HUDEP-2 (cell line): ENCODE measurements around the gene KCNE2.
"Not testable (repeated sequence)": the region's sequence is repeated elsewhere in the genome, so short reads cannot be mapped to it uniquely, and the experiment has no call there.

ENCODE experiments used
- DNase-seq, 76 experiments: peaks; one replicate each; lab custom pipeline; 2025; ENCODE audit not compliant: unreplicated experiment in 76 of 76; lab: John Stamatoyannopoulos, UW

The KCNE2 gene

GRCh38 chr21:34352556-34352955 is 11.2 kb upstream of the KCNE2 start:
- no peak for DNase-seq

GRCh38 chr21:34353182-34353581 is 10.6 kb upstream of the KCNE2 start:
- DNase-seq: no peak

GRCh38 chr21:34354836-34355235 is 9.0 kb upstream of the KCNE2 start:
- no peak for DNase-seq

- no peak for DNase-seq
Measured at GRCh38 chr21:34355570-34355969, 8.2 kb upstream of the KCNE2 start.

GRCh38 chr21:34357889-34358288 is 5.9 kb upstream of the KCNE2 start:
- DNase-seq: no peak

- DNase-seq: no peak
Measured at GRCh38 chr21:34358866-34359265, 4.9 kb upstream of the KCNE2 start.

- no peak for DNase-seq
Measured at GRCh38 chr21:34360488-34361241, 3.1 kb upstream of the KCNE2 start.

- DNase-seq: no peak
Measured at GRCh38 chr21:34362136-34362444, 1.7 kb upstream of the KCNE2 start.

GRCh38 chr21:34362670-34363069 is 1.1 kb upstream of the KCNE2 start:
- DNase-seq: no peak

- no peak for DNase-seq
Measured at GRCh38 chr21:34364921-34365320, 1.1 kb downstream of the KCNE2 start.

GRCh38 chr21:34365809-34366208 is 2.0 kb downstream of the KCNE2 start:
- no peak for DNase-seq

- peak in 32 of 76 experiments; percentile 1 to 60 (median 22) for DNase-seq
Measured at GRCh38 chr21:34367320-34367935, 3.6 kb downstream of the KCNE2 start.

GRCh38 chr21:34369741-34370140 is 5.9 kb downstream of the KCNE2 start:
- DNase-seq: no peak

- no peak for DNase-seq
Measured at GRCh38 chr21:34372321-34372720, 8.5 kb downstream of the KCNE2 start.

- DNase-seq: not testable (repeated sequence)
Measured at GRCh38 chr21:34374462-34374861, 10.7 kb downstream of the KCNE2 start.

GRCh38 chr21:34374940-34375618 is 11.3 kb downstream of the KCNE2 start, which contains the start of gene SMIM11:
Gene SMIM11 (plus strand): TSS chr21:34375507. CDS start chr21:34379505, 3,998 bp downstream.
- not testable (repeated sequence) for DNase-seq

- not testable (repeated sequence) for DNase-seq
Measured at GRCh38 chr21:34375619-34375972, 11.8 kb downstream of the KCNE2 start.

- not testable (repeated sequence) for DNase-seq
Measured at GRCh38 chr21:34383138-34383537, 19.3 kb downstream of the KCNE2 start.

- not testable (repeated sequence) for DNase-seq
Measured at GRCh38 chr21:34383724-34384415, 20.1 kb downstream of the KCNE2 start.

- DNase-seq: not testable (repeated sequence)
Measured at GRCh38 chr21:34400522-34400921, 36.7 kb downstream of the KCNE2 start.

- DNase-seq: not testable (repeated sequence)
Measured at GRCh38 chr21:34404742-34405141, 40.9 kb downstream of the KCNE2 start.
